GM23248 (cell line): ENCODE data around the gene CDK3.

Experiments
- EZH2 ChIP-seq: fragments of 200-600 bp; sonication (generic); IDR thresholded peaks from 2 replicates; pipeline ENCODE4 v1.6.1; 2018; ENCODE audit warnings: antibody characterized with exemption, mild to moderate bottlenecking; ENCODE audit not compliant: insufficient read depth, poor library complexity, severe bottlenecking
- EZH2phosphoT487 ChIP-seq: fragments of 200-600 bp; sonication (generic); IDR thresholded peaks from 2 replicates; pipeline ENCODE4 v1.6.1; 2018; ENCODE audit warnings: antibody characterized with exemption, moderate library complexity, mild to moderate bottlenecking, low read depth; ENCODE audit not compliant: insufficient read depth

DNA sequence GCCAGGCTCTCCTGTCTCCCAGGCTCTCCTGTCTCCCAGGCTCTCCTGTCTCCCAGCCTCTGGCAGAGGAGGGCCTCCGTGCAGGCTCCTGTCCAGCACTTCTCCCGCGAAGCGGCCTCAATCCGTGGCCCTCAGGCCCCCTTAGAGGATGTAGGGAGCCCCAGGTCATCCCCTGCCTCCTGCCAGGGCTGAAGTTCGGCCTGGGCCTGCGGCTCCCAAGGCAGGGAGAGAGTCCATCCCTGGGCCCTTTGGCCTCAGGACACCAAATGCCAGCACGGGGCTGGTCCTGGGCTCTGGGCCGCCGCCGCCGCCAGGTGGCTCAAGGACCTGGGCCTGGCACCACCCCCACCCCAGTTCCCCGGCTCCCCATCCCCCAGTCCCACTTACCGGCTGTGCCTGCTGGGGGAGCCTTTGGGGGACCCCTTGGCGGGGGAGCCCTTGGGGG, 26.1 kb downstream of the CDK3 start:
- no peak for TF ChIP-seq EZH2
- no peak for TF ChIP-seq EZH2phosphoT487
